NCI-H2196 treated with DMSO at 0.1 percent for 48 hours (cell line): Measurements from ENCODE around the gene CAPN13.

Experiments used
- DNase-seq: peaks from one replicate; lab custom pipeline; 2025; ENCODE audit not compliant: unreplicated experiment; lab: John Stamatoyannopoulos, UW

Gene CAPN13, protein sequence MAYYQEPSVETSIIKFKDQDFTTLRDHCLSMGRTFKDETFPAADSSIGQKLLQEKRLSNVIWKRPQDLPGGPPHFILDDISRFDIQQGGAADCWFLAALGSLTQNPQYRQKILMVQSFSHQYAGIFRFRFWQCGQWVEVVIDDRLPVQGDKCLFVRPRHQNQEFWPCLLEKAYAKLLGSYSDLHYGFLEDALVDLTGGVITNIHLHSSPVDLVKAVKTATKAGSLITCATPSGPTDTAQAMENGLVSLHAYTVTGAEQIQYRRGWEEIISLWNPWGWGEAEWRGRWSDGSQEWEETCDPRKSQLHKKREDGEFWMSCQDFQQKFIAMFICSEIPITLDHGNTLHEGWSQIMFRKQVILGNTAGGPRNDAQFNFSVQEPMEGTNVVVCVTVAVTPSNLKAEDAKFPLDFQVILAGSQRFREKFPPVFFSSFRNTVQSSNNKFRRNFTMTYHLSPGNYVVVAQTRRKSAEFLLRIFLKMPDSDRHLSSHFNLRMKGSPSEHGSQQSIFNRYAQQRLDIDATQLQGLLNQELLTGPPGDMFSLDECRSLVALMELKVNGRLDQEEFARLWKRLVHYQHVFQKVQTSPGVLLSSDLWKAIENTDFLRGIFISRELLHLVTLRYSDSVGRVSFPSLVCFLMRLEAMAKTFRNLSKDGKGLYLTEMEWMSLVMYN

DNA sequence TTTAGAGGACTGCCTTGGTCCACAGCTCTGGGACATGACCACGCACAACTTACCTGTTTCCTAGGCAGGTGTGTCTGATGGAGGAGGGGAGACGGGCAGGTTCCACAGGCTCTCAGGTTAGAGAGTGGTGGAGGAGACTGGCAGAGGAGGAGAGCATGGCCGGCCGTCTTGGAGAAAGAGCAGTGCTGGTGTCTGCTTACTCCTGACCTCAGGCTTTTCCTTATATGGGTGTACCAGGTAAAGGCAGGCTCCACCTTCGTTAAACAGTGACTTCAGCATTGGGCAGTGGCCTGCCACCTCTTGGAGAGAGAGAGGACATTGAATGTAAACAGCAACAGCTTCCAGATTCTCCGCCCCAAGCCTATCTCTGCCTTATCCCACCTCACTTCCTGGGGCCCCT, at the start of gene CAPN13:
Gene CAPN13 (minus strand): TSS at position 198 of the 400 bp plus-strand sequence. CDS start 20,121 bp downstream, outside the sequence.
- peak; percentile 9 for DNase-seq

DNA sequence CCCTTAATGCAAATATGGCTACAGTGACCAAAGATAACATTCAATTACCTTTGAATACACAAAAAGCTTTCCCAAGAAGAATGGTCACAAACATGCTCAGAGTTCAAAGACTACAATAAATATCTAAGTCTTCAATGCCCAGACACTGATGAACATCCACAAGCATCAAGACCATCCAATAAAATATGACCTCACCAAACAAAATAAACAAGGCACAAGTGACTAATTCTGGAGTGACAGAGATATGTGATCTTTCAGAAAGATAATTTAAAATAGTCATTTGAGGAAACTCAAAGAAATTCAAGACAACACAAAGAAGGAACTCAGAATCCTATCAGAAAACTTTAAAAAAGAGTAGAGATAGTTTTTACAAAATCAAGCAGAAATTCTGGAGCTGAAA, 40.6 kb upstream of the CAPN13 start:
- no peak for DNase-seq

DNA sequence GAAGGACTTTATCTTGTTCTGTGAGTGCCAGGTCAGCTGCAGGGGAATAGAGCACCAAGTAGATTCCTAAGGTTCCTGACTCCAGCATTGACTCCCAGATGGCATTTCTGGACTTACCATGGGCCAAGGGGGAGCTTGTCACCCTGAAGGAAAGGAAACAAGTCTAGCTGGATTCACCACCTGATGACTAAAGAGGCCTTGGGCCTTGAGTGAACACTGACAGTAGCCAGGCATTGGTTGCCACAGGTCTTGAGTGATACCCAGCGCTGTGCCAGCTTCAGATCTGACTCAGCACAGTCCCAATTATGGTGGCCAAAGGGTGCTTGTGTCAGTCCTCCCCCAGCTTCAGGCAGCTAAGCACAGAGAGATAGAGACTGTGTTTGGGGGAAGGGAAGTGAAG, 40.1 kb upstream of the CAPN13 start:
- DNase-seq = no peak

DNA sequence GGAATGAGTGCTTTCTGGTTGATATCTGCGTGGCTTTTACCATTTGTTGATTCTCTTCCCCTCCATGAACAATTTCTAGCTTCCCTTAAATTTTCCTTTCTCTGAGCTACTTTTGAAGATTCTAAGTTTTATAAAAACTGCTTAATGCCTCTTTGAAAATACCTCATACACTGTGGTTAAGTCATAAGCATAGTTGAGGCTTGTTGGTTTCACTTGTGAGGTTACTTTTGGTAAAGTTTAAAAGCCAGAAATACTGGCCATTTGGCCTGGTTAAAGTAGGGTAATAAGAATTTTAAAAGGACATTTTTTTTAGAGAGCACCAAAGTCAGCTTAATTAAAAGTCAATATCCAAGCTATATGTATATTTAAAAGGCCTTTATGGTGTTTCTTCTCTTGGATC, 21.3 kb upstream of the CAPN13 start:
- DNase-seq = no peak

DNA sequence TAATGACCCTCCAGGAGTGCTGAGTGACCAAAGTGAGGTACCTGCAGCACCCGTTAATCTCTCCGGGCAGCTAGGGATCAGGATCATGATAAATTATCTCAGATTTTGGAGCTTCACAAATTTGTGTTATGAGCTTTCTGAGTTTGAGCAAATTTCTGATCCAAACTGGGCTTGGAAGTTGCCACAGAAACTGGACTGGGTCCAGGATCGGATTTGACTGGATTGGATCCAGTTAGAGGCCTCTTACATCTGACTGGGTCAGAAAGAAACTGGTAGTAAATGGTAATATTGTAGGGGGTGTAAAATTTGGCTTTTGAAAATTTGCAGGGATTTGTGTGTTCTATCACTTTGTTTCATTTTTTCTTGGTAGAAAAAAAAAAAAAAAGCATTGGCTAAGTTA, 19.7 kb upstream of the CAPN13 start:
- DNase-seq = no peak

DNA sequence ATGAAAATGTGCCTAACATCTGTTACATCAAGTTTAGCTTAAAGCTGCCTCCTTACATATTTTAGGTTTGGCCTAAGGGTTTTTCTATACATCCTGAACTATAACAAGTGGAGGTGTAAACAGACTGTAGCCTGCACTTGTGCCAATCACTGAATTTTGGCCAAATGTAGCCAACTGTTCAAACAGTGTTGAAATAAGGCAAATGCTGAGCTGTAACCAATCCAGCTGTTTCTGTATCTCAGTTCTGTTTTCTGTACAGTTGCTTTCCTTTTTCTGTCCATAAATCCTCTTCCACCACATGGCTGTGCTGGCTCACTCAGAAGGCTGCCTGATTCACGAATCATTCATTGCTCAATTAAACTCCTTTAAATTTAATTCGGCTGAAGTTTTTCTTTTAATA, 19.2 kb upstream of the CAPN13 start:
- no peak for DNase-seq

DNA sequence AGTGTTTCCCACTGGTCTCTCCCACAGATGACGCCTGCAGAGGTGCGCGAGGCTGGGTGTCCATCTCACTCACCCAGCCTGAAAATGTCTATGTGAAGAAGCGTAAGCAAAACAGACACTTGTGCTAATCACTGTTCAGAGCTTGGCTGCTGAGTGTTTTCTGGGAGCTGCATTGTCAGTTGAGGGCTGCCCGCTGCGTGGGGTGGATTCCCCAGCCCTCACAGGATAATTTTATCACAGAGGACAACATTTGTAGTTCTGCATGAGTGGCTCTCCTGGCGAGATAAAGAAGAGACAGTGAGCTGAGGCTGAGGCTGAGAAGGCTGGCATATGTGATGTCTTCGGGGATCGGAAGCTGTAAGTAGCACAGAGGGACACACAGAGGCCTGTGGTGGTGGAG, 16.2 kb upstream of the CAPN13 start:
- no peak for DNase-seq

DNA sequence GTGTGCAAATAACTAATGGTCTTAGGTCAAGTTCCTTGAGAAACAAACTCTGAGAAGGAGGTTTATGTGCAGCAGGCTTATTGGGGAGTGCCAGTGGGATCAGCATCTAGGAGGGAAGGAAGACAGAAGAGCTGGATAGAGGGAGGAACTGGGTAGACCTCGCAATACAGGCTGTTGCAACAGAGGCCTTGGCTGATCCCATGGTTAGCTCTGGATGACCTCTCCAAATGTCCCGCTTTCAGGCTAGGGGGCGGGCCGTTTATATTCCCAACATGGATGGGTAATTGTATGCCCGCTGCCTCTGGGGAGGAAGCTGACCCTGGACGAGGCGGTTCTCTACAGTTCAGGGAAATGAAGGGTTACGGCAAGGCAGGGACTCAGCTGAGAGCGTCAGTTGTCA, 14.7 kb upstream of the CAPN13 start:
- DNase-seq = no peak

DNA sequence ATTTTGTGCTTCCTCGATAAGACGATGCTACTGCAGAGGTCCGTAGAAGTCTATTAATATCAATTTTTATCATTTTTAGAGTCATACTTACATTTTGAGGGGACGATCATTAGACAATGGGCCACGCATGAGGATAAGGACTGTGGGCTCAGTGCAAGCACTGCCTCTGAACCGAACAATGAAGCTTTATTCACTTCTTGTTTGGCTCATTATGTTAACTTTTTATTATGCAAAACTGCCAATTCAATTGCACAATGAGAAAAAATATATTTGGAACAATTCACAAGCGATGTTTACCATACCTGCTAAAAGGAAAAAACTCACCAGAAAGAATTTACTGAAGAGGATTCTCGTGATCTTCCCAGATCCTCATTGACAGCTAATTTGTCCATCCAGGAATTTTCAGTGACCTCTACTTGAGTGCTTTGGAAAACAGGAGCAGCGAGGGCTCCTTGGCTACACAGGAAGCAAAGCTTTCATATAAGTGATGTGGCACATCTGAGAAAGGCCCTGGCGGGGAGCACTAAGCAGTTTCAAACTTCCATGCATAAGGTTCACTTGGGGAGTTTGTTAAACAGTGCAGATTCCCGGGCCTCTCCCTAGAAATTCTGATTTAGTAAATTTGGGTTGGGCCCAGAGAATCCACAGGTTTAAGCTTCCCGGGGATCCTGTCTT, 13.3 kb upstream of the CAPN13 start:
- no peak for DNase-seq

DNA sequence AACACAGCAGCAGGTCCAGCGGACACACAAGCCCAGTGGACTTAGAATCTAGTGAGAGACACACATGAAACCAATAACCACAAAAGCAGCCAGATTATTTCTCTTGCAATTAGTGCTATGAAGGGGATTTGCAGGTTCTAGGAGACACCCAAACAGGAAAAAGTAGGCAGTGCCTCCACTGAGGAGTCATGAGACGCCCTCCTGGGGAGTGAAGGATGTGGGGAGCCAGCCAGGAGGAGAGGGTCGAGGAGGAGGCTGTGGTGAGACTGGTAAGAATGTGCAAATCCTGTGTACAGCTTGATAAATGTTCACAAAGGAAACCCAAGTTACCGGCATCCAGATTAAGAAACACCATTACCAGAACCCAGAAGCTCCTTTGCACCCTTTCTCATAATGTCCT, 2.7 kb upstream of the CAPN13 start:
- no peak for DNase-seq

DNA sequence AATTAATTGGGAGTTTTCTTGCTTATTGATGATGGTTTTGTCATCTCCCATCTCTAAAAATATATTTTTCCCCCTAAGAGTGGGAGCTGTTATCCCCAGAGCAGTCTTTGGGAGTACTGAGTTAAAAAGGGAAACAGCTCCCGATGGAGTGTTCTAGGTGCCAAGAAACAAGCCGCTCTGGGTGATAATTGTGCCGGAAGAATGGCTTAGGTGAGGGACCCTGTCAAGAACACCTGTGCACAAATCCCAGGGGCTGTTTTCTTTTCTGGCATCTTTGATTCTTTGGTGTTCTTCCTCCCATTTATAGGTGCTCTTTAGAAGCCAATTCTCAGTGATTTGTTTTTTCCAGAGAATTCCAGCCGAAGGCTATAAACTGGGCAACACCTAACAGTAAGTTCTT, 1.4 kb upstream of the CAPN13 start:
- DNase-seq = no peak

DNA sequence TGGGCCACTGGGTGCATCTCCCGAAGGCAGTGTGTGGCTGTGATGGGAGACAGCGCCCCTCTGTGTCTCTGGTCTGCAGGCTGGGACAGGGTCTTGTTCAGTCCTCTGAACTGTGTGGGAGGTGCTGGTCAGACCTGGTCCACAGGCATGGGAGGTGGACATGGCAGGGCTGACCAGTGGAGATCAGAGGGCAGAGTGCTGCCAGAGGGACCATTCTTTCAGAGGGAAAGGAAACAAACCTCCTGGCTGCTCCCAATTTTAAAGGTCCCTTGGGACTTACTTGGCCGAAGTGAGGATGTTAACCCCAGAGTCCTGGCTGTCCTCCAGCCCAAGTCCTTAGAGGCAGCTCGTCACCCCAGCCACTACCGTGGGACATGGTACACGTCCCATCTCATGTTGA, 4.0 kb downstream of the CAPN13 start:
- DNase-seq = no peak

DNA sequence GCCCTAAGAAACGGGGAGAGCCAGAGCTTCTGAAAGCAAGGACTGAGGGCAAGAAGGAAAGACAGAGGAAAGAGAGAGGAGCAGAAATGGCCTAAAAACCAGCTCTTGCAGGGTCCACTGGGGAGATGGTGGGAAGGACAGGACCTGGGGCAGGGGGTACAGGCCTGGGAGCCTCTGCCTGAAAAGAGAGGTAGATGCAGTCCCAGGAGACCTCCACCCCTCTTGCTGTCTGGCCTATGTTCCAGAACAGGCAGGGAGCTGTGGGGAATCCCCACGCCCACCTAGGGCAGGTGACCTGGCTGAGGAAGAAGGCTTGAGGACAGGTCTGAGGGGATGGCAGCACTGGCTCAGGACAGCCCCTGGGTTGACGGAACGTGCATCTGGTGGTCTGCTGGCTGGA, 4.6 kb downstream of the CAPN13 start:
- DNase-seq = no peak

DNA sequence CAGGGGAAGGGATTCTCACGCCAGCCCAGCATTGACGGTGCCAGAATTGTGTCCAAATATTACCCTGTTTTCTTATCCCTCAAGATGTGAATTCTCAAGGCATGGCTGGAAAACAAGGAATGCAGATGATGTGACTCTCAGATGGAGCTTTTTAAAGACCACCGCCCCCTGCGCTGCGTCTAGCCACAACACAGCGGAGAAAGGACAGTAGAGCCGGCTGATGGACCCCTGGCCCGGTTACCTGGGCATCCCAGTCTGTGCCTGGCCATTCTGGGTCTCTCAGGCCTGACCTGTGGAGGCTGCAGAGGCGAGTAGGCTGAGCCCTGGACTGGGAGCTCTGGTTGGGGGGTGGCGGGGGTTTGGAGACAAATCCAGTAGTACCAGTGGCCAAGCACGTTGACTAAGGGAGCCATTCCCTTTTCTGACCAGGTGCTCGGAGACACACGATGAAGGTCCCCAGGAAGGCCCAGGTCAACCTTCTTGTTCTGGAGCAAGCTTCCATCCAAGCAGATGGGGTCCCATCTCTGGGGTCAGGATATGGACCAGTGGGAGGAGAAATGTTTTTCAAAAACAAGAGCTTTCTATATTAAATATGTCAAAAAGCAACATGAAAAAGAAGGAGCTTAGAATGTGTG, 5.3 kb downstream of the CAPN13 start:
- DNase-seq = no peak

DNA sequence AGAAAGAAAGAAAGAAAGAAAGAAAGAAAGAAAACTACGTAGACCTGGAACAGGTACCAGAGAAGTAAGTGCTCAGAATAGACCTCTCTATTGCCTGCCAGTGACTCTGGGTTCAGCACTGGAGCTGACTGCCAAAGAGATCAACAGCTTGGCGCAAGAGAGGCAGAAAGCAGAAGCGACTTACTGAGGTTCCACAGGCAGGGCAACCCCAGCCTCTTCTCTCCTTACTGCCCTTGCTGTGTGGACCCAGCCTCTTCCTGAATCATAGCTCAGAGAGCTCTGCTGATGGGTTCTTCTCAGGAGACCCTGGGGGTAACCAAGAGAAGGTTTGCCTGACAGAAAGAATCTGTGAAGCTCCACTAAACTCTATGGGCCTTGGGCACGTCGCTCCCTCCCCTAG, 7.1 kb downstream of the CAPN13 start:
- DNase-seq = no peak

DNA sequence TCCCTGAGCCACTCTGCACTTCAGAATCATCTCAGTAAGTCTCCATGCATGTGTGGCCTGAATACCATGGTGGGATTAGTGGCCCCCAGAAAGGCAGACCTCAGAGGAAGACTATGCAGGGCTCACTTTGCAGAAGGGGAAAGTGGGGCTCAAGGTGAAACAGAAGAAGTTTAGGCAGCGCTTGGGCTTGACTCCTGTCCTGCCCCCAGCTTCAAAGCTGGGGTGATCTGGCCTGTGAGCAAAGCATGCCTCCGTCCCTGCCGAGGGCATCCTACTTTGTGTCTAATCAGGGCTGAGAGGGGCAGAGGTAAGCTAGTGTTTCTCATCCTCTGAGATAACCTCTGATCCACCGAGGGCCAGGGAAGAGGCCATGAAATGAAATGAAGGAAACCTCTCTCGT, 7.9 kb downstream of the CAPN13 start:
- no peak for DNase-seq

DNA sequence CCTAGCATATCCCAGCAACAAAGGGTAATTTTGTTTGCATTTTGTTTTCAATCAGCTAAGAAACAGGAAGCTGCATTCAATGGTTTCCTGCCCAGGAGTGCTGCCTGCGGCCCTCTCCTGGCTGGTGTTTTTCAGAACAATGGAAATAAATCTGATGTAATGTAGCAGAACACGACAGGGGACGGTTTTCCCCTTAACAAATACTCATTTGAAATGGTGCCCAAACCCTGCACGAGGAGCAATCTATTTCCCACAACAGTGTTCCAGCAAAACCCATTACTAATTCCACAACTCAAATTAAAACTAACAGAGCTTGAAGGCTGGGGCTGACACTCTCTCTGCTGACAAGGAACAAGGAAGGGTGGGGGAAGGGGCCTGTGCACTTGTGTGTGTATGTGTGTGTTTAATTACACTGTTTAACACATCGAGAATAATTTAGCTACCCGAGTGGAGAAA, 8.7 kb downstream of the CAPN13 start:
- DNase-seq = no peak

DNA sequence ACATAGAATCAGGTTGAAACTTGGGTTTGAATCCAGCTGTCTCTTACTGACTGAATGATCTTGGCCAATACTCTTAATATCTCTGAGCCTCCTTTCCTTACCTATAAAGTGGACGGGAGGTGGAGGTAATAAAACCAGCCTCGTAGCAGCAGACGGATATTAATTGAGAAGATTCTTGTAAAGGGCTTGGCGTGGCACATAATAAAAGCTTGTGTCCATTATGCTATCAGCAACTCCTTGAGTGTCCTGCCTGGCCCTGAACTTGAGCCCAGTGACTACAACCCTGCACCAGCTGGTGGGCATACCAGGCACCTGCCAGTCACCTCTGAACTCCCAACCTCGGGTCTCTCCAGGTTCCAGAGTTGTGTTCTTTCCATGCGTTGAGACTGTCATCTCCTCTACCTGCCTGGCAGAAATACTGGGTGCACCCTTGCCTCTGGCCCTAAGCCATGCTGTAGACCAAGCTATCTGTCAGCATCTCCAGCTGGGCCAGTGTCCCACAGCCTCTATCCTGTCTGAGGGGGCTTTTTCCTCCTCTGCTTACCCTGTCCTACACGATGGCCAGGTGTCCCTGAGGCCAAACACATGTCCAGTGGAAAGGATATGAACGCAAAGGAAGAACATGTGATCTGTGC, 9.7 kb downstream of the CAPN13 start:
- no peak for DNase-seq

DNA sequence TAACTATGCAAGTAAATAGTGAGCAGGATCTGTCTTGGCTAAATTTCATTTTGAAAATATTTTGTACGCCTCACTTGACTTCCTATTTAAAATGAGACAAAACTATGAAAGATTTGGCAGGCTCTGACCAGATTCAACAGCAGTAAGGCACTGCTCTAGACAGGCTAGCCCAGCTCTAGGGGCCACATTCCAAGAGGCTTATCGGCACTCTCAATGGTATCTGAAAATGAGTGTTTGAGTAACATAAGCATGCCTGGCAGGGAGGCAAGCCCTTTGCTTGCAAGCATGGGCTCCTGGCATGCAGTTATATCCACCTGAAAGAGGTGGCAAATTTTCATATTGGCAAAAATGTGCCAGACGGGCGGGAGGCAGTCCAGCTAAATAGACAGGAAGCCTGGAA, 10.5 kb downstream of the CAPN13 start:
- no peak for DNase-seq

DNA sequence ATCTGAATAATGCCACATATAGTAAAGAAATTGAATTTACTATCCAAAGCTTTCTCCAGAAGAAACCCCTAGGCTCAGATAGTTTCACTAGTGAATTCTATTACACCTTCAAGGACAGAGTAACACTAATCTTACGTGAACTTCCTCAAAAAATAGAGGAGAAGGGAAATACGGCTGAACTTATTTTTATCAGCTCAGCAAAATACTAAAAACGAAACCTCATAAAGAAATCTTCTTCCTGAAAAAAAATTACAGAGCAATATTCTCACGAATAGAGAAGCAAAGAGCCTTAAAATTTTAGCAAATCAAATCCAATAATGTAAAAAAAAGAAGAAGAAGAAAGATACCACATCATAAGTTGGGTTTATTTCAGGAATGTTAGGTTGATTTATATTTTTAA, 14.7 kb downstream of the CAPN13 start:
- no peak for DNase-seq

DNA sequence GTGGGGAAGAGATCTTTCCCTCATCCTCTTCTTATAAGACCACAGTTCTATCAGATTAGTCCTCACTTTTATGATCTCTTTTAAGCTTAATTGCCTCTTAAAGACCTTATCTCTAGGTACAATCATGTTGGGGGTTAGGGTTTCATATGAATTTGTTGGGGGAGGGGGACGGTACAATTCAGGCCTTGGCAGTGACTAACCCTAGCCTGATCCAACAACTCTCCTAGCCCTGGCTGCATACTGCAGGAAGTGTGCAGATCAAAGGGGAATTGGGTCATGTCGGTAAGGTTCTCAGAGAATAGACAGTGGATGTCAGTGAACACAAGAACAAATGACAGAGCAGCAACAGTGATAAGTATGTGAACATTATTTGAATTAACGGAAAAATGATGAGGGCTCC, 16.4 kb downstream of the CAPN13 start:
- no peak for DNase-seq
